Fibroblast of the aortic adventitia (primary cell): Measurements from ENCODE around the gene TRIM5. TPM values are rescaled to one million over a fixed set of nuclear protein-coding genes. Genes with fewer than 3 reads are reported as not detected.
"Not testable (repeated sequence)": the region's sequence is repeated elsewhere in the genome, so short reads cannot be mapped to it uniquely, and the experiment has no call there.

Experiments
- DNase-seq: peaks from one replicate; pipeline ENCODE4 v3.0.0-alpha.2; 2010; ENCODE audit warnings: low read depth
- H3K4me3 ChIP-seq: 2 replicates; pipeline ENCODE4 v1.5.1; 2011; ENCODE audit warnings: low read depth, mild to moderate bottlenecking, control low read depth, low read length, moderate library complexity
- total RNA-seq: library from RNA; depleted of rRNA; stranded (reverse); fragments of >200 nt; gene quantifications from 2 replicates; pipeline ENCODE4 v1.2.3, GENCODE V29; 2012; ENCODE audit warnings: low replicate concordance
- TF ChIP-seq, protein P1 (sequence below): IDR thresholded peaks from 2 replicates; pipeline ENCODE4 v1.5.1; 2011; ENCODE audit warnings: mild to moderate bottlenecking, low read length, control low read depth, inconsistent platforms; ENCODE audit not compliant: insufficient read depth

TRIM5 gene
- total RNA-seq, 1 donor, result 32.5 TPM

DNA sequence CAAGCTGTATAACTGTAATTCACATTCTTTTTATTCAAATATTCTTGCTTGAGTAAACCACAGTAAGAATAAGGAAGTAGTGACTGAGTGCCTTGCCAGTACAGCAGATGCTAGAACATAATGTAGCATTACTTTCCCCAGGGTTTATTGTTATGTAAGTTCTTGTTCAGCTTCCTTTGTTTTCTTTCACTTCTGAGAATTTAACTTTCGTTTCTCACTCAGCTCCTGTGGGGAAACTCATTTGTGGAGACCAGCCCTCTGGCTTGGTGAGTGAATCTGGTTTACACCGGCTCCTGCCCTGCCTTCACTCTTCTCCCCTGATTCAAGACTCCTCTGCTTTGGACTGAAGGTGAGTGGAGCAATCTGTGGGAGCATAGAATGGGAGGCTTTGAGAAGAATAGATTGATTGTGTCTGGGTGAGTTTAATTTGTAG lies 4.7 kb upstream of the TRIM5 start, which contains the start of gene TRIM22:
Gene TRIM22 (plus strand): TSS at position 240 of the 433 bp plus-strand sequence. CDS start 6,443 bp downstream, outside the sequence.
- DNase-seq, result peak; percentile 90
- TF ChIP-seq, protein P1, sequence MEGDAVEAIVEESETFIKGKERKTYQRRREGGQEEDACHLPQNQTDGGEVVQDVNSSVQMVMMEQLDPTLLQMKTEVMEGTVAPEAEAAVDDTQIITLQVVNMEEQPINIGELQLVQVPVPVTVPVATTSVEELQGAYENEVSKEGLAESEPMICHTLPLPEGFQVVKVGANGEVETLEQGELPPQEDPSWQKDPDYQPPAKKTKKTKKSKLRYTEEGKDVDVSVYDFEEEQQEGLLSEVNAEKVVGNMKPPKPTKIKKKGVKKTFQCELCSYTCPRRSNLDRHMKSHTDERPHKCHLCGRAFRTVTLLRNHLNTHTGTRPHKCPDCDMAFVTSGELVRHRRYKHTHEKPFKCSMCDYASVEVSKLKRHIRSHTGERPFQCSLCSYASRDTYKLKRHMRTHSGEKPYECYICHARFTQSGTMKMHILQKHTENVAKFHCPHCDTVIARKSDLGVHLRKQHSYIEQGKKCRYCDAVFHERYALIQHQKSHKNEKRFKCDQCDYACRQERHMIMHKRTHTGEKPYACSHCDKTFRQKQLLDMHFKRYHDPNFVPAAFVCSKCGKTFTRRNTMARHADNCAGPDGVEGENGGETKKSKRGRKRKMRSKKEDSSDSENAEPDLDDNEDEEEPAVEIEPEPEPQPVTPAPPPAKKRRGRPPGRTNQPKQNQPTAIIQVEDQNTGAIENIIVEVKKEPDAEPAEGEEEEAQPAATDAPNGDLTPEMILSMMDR, result no peak
- peak within 1 kb of the TSS; percentile 59 for H3K4me3 ChIP-seq

DNA sequence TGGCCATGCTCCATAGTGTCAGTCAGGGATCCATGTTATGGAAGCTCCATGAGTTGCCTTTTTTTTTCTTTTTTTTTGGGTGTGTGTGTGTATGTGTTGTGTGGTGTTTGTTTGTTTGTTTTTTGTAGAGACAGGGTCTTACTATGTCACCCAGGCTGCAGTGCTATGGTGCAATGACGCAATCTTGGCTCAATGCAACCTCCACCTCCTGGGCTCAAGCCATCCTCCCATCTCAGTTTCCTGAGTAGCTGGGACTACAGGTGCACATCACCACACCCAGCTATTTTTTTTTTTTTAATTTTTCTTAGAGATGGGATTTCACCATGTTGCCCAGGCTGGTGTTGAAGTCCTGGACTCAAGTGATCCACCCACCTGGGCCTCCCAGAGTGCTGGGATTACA lies 3.6 kb upstream of the TRIM5 start:
- TF ChIP-seq, protein P1, result no peak
- DNase-seq, result no peak
- no peak overlapping the region for H3K4me3 ChIP-seq

DNA sequence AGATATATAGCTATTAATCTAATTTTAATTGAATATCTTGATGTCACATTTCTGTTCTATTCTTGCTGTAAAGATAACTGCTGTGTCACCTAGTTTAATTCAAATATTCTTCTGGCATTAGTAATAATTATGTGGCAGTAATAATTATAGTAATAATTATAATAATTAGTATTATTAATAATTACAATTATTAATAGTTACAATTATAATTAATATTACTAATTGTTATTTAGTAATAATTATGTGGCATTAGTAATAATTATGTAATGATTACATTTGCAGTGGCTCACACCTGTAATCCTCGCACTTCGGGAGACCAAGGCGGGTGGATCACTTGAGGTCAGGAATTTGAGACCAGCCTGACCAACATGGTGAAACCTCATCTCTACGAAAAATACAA lies 1.6 kb upstream of the TRIM5 start:
- TF ChIP-seq, protein P1, result no peak
- no peak for DNase-seq
- no peak overlapping the region for H3K4me3 ChIP-seq

- TF ChIP-seq, protein P1, result no peak
- H3K4me3 ChIP-seq, result peak overlapping the region; percentile 77
- DNase-seq, result peak; percentile 16
Observed at GRCh38 chr11:5684036-5684645, 733 bp downstream of the TRIM5 start.

DNA sequence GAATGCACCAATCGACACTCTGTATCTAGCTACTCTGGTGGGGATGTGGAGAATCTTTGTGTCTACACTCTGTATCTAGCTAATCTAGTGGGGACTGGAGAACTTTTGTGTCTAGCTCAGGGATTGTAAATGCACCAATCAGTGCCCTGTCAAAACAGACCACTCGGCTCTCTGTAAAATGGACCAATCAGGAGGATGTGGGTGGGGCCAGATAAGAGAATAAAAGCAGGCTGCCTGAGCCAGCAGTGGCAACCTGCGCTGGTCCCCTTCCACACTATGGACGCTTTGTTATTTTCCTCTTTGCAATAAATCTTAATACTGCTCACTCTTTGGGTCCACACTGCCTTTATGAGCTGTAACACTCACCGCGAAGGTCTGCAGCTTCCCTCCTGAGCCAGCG lies 1.3 kb downstream of the TRIM5 start:
- DNase-seq, H3K4me3 ChIP-seq: not testable (repeated sequence)

GRCh38 chr11:5682890-5683441 lies 1.9 kb downstream of the TRIM5 start:
- not testable (repeated sequence) for H3K4me3 ChIP-seq, DNase-seq

DNA sequence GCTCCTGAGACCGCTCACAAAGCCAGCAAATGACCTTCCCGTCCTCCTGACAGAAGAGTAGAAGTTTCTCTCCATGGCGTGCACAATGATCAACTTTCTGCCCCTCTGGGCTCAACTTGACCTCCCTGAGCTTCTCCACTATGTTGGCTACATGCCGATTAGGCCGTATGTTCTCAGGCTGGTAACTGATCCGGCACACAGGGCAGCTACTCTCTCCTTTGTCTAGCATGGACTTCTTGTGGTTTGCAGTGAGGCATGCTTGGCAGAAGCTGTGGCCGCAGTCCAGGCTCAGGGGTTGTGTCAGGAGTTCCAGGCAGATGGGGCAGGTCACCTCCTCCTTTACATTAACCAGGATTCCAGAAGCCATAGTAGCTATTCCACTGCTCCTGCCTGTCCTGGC lies 5.1 kb downstream of the TRIM5 start:
- DNase-seq, result no peak
- H3K4me3 ChIP-seq, result no peak overlapping the region
- TF ChIP-seq, protein P1, result no peak

GRCh38 chr11:5674391-5674790 lies 10.5 kb downstream of the TRIM5 start:
- TF ChIP-seq, protein P1, result no peak
- H3K4me3 ChIP-seq, result no peak overlapping the region
- no peak for DNase-seq
